GM21529 (cell line): ENCODE measurements around the gene KIF6.
"Not testable (repeated sequence)": the region's sequence is repeated elsewhere in the genome, so short reads cannot be mapped to it uniquely, and the experiment has no call there.

Source experiments
- ATAC-seq: cut with Tn5 transposase; IDR thresholded peaks from one replicate; pipeline ENCODE4 v1.9.1; 2021; ENCODE audit not compliant: unreplicated experiment

Gene KIF6

DNA sequence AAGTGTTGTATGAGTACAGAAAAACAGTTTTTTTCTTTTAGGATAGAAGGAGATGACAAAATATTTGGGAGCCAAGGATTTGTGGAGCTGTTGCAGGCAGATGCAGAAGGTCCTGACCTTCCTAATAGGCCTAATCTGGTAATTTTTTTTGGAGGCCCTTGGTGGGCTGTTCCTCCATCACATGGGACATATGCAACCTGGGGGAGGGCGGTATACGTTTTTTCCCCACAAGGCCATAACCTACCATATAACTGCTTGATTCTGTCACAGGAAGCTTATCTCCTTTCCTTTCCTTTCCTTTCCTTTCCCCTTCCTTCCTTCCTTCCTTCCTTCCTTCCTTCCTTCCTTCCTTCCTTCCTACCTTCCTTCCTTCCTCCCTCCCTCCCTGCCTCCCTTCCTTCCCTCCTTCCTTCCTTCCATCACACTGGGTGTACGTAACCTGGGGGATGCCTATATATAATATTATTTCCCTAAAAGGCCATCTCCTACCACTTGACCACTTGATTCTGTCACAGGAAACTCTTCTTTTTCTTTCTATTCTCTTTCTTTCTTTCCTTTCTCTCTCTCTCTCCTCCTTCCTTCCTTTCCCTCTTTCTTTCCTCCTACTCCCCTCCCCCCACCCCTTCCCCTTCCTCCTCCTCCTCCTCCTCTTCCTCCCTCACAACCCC lies 217.7 kb downstream of the KIF6 start:
- no peak for ATAC-seq

DNA sequence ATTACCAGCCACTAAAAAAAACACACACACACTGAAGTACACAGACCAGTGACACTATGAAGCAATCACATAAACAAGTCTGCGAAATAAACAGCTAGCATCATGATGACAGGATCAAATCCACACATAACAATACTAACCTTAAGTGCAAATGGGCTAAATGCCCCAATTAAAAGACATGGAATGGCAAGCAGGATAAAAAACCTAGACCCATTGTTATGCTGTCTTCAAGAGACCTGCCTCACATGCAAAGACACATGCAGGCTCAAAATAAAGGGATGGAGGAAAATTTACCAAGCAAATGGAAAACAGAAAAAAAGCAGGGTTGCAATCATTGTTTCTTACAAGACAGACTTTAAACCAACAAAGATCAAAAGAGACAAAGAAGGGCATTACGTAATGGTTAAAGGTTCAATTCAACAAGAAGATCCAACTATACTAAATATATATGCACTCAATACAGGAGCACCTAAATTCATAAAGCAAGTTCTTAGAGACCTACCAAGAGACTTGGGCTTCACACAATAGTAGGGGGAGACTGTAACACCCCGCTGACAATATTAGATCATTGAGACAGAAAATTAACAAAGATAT lies 222.7 kb downstream of the KIF6 start:
- ATAC-seq: not testable (repeated sequence)

DNA sequence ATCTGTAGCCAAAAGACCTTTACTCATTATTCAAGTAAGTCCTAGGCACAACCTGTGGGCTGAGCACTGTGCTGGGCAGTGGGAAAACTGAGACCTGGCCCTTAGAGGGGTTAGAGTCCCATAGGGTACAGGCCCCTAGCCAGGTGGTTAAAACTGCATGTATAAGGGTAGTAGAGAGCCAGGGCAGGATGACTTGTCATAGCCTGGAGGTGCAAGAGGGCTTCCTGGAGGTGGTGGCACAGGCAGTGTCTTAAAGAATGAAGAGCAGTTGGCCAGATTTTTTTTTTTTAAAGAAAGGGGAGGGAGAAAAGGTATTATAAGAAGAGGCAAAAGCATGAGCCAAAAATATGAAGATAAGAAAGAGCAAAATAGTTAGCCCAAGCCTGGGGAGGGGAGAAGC lies 226.2 kb downstream of the KIF6 start:
- no peak for ATAC-seq

DNA sequence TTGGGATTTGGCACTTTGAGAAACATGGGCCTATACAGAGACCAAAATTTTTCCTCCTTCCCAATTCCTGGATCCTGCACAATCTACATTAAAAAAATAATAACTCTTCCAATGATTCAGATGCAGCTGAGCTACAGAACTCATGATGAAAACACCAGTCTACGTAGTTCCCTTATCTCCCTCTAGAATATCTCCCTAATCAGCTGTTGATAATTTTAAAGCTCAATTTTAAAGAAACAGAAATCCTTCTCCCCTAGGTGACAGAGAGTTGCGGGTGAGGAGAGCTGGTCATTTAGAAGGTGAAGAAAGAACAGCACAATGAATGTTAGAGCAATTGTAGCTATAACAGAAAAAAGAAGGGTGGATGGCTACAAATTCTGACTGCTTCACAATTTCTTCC lies 227.1 kb downstream of the KIF6 start:
- no peak for ATAC-seq

DNA sequence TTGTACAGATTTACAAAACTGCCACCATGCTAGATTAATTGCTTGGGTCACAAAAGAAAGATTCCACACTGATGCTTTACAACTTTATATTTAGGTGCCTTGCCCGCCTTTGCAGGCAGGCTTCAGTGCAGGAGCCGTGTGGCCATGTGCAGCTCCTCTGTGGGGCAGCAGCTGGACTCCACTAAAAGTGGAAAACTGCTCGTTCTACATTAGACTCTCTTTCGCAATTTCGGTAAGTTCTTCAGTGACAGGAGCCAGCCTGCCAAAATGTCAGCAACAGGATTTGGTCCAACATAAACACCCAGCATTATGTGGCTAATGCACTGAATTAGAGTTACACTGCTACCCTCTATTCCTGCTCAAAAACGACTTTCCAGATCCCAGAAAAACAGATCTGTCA lies 228.3 kb downstream of the KIF6 start:
- ATAC-seq: no peak

DNA sequence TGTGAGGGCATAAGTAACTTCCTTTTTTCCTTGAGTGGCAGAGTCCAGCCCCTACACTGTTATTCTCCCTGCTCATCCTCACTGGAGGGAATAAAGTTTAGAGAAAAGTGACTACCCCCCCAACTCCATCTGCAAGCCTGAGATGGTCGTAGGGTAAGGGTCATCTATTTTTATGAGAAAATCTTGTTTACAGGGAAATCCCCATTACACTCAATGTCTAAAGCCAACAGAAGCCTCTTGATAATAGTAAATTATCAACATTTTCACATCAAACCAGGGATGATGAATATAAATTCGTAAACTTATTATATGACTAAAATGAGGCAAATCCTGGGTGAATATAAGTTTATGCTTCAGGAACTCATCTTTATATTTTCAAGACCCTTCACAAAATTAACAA lies 228.8 kb downstream of the KIF6 start:
- no peak for ATAC-seq

DNA sequence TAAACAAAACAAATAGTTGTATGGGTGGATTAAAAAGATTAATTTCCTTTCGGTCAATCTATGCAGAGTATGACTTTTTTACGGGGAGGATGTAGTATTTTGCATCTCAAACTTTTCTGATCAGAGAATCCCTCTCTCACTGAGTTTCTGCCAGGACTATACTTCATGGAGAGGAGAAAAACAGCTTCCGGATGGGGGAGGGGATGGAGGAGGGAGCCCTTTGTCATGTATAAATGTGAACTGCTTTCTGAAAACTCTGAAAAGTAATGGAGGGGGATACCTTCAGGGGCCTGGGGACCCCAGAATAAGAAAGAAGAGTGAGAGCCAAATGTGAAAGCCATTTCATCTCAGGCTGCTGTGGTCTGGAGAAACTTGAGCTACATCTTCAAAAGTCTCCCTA lies 229.6 kb downstream of the KIF6 start:
- ATAC-seq: no peak

DNA sequence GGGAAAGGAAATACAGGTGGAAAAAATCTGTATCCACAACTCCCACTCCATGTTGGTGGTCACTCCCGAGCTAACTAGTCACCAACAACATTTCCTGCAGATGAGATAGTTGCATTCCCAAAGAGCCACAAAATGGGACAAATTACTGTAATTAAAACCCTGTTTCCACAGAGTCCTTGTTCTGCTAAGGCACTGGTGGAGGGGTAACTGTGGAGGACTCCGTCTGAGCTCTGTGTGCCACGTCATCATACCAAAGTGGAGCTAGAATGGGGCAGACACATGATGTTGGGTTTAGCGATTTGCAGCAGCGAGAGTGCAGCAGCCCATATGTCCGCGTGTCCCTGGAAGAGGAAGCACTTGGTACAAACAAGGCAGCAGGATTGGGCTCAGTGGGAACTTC lies 230.2 kb downstream of the KIF6 start:
- ATAC-seq: no peak

DNA sequence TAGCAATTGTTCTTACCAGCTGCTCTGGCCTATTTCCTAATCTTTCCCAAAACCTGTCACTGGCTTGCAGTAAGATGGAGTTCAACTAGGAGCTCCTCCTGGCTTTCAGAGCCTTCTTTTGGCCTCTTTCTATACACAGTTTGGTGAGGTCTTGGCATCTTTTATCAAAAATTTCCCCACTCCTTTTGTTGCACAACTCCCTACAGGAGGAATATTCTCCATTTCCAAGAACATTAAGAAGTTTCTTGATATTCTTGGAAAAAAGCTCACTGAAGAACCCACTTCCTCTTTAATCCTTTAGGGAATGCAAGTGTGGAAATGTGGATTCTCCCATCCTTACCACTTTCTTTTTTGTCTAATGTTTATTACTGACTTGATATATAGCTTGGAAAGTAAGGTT lies 231.4 kb downstream of the KIF6 start:
- ATAC-seq: no peak

DNA sequence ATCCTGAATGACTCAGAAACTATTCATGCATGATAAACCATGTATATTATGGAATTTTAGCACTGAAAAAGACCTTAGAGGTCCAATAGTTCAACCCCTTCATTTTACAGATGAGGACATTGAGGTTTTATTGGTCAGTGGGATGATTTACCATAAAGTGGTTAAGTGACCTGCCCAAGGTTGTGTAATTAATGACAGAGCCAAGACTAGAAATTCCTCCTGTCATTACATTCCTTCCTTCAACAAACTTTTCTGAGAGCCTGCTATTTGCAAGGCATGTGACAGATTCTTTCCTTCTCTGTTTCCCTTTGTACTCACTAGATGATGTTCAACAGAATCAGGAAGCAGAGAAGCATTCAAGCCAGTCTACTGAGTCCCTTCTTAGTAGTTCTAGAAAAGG lies 232.0 kb downstream of the KIF6 start:
- no peak for ATAC-seq

DNA sequence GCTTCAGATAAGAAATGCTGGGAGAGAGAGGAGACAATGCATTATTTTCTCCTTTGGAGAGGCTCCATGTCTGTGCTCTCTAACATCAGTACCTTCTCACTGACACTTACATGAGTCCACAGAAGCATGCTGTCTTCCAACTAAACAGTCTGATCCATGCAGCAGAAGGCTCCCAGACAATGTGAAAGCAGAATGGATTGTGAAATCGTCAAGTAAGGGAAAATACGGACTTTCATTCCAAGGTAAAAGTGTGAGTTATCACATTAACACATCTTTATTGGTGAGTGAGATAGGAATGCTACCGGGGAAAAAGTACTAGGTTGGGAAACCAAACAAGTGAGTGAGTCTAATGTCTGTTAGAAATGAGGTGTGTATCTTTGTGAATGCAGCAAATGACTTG lies 235.1 kb downstream of the KIF6 start:
- ATAC-seq: no peak

DNA sequence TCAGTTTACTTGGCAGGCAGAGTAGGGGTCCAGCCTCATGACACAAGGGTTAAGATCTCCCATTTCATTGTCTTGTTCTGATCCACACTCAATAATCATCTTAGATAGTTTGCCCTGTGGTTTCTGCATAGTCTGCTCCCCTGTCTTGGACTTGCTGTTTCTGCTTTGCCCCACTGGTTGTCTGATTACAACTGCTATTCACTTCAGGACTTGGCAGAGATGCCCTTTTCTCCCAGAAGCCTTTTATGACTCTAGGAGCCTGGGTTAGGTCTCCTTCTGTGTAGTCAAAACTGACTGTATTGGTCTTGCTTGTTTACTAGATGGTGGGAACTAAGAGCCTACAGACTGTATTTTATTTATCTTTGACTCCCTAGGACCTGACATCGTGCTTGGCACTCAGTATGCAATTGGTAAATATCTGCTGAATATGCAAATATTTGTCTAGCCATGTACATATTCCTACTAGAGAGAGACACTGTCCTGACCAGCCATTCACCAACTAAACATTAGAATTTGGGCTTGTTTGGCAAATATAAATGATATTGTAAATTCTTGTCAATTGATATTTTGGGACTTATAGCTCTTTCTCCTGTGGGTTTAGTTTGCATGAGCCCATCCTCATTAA lies 236.8 kb downstream of the KIF6 start:
- no peak for ATAC-seq

DNA sequence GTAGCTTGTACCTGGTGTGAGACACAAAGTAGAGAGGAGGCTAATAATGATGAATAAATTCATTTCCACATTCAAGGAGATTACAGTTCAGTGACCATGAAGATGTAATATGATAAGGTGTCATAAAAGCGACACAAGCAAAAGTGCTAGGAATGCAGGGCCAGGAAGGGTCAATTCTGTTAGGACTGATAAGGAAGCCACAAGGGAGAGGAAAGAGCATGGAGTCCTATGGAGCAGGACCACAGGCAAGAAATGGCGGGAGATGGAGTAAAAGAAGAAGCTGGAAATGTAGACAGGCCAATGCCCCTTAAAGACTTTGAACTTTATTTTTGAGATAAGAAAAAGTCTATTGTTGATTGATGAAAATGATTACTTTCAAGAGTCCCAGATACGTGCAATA lies 240.9 kb downstream of the KIF6 start:
- no peak for ATAC-seq

DNA sequence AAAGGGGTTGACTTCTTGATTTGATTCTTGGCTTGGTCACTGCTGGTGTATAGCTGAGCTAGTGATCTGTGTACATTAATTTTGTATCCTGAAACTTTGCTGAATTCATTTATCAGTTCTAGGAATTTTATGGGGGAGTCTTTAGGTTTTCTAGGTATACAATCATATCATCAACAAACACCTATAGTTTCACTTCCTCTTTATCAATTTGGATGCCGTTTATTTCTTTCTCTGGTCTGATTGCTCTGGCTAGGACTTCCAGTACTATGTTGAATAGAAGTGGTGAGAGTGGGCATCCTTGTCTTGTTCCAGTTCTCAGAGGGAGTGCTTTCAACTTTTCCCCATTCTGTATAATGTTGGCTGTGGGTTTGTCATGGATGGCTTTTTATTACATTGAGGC lies 245.4 kb downstream of the KIF6 start:
- not testable (repeated sequence) for ATAC-seq

DNA sequence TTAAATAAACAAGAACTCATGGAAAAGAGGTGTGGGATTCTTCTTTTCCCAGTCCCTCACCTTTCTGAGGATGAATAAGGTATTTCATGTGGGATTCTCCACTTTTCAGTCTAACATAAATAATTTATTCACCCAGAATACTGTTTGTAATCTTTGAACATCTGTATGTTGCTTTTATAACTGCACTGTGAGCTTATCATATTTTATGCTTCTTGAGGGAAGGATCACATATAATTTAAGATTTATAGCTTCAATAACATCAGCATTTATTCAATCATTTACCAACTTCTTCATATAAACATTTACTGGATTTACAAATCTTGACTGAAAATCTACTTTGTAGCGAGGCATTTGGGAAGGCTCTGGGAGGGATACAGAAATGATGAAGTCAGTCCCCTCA lies 248.5 kb downstream of the KIF6 start:
- no peak for ATAC-seq

DNA sequence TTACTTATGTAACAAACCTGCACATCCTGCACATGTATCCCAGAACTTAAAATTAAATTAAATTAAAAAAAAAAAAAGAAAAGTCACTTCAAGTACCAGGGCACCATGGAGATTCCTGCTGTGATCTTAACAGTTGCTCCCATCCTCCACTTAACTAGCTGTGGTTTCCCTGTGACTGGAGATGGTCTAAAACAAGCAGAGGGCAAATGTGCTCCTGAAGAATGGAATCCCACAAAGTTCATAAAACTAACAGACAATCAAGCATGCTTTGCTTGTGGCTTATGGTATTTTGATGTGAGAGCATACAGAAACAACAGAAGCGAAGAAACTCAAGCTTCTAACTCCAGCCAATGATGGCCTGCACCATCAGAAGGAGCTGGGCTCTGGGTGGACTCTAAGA lies 249.1 kb downstream of the KIF6 start:
- no peak for ATAC-seq

DNA sequence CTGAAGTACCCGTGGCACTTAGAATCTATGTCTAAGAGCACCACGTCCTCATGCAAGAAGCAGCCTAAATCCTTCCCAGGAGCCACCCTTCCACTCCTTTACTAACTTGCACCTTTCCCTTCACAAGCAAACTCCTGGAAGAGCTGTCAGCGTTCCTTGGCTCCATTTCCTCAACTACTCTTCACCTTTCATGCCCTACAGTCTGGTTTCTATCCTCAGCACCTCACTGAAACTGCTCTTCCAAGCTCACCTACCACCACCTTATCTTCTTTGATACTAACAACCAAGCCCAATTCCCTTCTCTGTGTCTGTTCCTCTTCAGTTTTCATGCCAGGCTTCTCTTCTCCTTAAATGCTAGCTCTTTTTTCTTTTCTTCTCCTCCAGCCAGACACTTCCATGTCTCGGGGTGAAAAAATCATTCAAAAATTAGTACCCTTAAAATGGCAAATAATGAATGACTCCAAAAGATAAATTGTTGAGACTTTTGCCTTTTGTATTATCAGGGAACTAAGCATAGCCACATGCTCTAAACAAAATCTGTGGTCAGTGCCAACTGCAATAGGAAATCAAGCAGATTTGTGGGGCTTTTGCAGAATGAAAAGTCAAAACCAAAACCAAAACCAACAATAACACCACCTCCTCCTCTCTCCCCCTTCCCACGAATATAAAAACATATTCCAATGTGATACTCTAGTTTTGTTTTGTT lies 253.1 kb downstream of the KIF6 start:
- ATAC-seq: no peak

DNA sequence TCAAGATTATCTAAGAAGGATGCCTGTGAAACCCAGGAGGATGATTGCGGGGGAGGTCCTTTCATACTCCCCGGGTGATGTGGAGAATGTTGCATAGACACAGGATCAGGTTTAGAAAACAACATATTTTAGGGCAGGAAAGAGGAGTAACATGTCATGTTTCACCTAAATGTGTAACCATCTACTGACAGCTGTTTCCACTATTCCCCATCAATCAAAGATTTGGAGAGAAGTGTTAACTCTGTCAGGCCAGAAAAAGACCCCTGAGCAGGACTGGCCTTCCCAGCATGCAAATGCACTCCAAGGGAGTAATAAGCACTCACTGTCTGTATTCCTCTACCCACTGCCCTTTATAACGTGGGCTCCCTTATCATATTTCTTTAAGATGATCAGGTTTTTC lies 254.7 kb downstream of the KIF6 start:
- ATAC-seq: no peak

DNA sequence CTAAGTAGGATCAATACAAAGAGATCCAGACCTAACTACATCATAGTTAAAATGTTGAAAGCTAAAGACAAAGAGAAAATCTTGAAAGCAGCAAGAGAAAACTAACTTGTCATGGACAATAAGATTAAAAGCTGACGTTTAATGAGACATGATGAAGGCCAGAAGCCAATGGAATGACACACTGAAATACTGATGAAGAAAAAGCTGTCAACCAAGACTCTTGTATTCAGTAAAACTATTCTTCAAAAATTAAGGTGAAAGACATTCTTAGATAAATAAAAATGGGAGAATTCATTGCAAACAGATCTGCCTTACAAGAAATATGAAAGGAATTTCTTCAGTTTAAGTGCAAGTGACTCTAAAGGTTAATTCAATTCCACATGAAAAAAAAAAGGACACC lies 256.8 kb downstream of the KIF6 start:
- ATAC-seq: no peak

DNA sequence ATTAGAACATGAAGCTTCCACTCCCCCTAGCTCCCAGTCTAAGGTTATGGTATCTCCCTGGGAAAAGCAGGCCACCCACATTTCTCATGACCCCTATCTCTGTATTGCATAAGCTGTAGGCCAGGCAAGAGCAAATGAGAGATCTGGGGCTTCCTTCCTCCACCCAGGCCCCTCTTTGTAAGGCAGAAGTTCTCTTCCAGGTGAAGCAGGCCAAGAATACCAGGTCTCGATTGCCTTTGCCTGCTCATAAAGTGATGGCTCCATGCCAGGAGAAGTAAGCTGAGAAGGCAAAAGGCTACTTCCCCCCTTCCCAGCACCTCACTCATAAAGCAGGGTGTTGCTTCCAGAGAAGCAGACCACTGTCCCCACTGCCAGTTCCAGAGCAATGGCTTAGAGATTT lies 258.6 kb downstream of the KIF6 start:
- ATAC-seq: no peak

DNA sequence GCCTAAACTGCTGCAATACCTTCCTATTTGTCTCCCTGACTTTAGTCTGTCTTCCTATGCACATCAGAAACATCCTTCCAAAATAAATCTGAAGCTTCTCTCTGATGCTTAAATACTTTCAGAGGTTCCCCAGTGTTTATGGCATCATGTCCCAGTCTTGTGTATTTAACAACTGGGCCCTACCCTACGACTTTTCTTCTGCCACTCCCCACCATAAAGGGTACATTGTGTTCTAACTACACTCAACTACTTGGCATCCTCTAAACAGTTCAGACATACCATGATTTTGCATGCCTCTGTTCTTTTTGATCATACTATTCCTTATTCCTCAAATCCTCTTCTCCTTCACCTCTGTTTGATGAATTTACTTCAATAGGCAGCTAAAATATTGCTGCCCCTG lies 259.7 kb downstream of the KIF6 start:
- ATAC-seq: no peak

DNA sequence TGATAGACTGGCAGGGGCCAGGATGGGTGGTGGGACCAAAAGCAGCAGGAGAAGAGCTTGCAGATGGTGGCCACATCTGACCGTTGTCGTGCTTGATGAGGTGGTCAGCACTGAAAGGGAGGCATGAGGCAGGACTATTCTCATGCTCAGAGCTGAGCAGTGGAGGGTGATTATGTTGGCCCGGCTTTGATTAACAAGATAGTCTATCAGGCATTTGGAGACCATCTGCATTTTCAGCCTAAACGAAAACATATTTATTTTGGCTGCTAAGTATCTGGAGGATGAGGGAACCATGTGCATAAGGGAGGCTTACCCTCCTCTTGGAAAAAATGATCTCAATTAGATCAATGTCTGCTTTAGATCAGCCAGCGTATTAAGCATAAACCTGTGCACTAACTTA lies 261.1 kb downstream of the KIF6 start:
- ATAC-seq: no peak
